ENCODE measurements around the gene PRUNE1. TPM values are rescaled to one million over a fixed set of nuclear protein-coding genes. Genes with fewer than 3 reads are reported as not detected.

PRUNE1 gene
- total RNA-seq, 1 experiment from 2014 or later: 24.5 TPM

DNA sequence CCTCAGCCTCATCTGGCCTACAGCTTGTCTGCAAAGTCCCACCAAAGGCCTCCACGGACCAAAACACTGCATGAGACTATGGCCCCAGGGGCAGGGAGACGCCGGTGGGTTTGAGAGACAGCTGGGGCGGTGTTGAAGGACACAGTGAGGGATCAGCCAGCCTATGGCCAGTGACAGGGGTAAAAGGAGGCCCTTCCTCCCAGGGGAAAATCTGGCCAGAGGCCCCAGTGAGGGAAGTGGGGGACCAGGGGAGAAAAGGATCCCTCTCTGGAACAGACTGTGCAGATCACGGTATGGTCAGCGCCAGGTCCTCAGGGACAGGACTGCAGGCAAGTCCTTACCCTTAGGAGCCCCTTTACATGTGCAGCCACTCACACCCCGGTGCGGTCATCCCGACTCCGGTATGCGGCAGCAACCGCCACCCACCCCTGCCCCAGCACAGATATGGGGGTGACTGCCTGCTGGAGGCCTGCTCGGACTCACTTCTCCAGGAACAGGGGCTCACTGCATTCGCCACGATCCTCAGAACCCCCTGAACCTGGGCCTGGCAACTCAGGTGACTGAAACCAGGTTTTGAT, 34.9 kb upstream of the PRUNE1 start:
- Mint-ChIP-seq H3K36me3 (peaks cover 6% of the 10 kb centered on the region), H3K27ac (peak overlapping the region; percentile 93), H3K27me3 (ENCODE audit: low read depth) (peaks cover 3% of the 10 kb centered on the region; the same call in 1 of the 2 replicates), H3K9me3 (no peaks in the 10 kb centered on the region), H3K4me1 (peaks cover 63% of the 10 kb centered on the region), H3K4me3 (peak overlapping the region; percentile 74)
- ChIA-PET POLR2A (interaction anchor here (0.8 to 1.3 kb wide), 2 partner anchors 276 to 344 kb away, joined by 4 read pairs; partner anchors contain the start of genes ENSA and GOLPH3L), CTCF (interaction anchor here (0.7 to 4.0 kb wide), 6 partner anchors 8 to 51 kb away, joined by 3 to 33 read pairs (median 5); partner anchors contain the start of genes ANXA9 and MINDY1)
- DNase-seq (ENCODE audit: low spot score) (no peak), ATAC-seq (no peak)
- TF ChIP-seq, protein P1, sequence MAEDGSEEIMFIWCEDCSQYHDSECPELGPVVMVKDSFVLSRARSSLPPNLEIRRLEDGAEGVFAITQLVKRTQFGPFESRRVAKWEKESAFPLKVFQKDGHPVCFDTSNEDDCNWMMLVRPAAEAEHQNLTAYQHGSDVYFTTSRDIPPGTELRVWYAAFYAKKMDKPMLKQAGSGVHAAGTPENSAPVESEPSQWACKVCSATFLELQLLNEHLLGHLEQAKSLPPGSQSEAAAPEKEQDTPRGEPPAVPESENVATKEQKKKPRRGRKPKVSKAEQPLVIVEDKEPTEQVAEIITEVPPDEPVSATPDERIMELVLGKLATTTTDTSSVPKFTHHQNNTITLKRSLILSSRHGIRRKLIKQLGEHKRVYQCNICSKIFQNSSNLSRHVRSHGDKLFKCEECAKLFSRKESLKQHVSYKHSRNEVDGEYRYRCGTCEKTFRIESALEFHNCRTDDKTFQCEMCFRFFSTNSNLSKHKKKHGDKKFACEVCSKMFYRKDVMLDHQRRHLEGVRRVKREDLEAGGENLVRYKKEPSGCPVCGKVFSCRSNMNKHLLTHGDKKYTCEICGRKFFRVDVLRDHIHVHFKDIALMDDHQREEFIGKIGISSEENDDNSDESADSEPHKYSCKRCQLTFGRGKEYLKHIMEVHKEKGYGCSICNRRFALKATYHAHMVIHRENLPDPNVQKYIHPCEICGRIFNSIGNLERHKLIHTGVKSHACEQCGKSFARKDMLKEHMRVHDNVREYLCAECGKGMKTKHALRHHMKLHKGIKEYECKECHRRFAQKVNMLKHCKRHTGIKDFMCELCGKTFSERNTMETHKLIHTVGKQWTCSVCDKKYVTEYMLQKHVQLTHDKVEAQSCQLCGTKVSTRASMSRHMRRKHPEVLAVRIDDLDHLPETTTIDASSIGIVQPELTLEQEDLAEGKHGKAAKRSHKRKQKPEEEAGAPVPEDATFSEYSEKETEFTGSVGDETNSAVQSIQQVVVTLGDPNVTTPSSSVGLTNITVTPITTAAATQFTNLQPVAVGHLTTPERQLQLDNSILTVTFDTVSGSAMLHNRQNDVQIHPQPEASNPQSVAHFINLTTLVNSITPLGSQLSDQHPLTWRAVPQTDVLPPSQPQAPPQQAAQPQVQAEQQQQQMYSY (CRISPR knock-in tag; IDR thresholded peaks at IDR 0.05): peak; percentile 16; the same call in 1 of the 2 replicates
- TF ChIP-seq TCF7 (CRISPR knock-in tag; IDR thresholded peaks at IDR 0.05; ENCODE audit: low read depth): no peak

DNA sequence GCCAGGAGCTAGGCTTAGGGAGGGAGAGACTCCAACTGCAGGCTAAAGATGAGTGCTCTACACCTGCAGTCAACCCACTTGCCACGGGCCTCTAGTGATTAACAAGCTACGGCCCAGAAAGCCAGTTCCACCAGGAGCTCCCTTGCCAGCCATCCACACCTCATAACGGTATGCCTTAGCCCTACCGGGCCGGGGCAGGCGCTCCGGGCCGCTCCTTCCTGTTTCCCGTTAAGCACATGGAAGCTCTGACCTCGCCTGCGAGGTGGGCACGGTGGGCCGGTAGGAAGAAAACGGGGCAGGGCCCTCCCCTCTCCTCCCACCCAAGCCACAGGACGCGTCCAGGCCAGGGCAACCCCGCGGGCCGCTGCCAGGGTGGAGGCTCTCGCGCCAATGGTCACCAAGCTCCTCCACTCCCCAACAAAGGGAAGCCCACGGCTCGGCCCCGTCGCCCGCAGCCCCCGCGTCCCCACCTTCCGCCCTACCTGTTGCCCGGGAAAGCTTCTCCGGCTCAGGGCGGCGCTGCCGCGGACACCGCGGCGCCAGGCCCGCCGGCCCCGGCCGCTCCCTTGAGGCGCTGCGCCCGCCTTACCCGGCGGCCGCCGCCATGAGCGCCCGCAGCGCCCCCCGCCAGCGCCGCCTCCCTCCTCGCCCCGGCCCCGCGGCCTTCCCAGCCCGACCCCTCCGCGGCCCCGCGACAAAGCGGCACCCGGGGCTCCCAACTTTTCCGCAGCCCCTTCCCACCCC, 34.2 kb upstream of the PRUNE1 start:
- H3K27ac Mint-ChIP-seq: no peak overlapping the region
- ChIA-PET POLR2A (interaction anchor here (0.8 to 1.3 kb wide), 2 partner anchors 277 to 345 kb away, joined by 4 read pairs; partner anchors contain the start of genes ENSA and GOLPH3L), CTCF (interaction anchor here (0.6 to 4.0 kb wide), 7 partner anchors 8 to 118 kb away, joined by 3 to 33 read pairs (median 5); partner anchors contain the start of genes ANXA9 and MINDY1)
- H3K9me3 Mint-ChIP-seq: no peaks in the 10 kb centered on the region
- peaks cover 64% of the 10 kb centered on the region for H3K4me1 Mint-ChIP-seq
- peak overlapping the region; percentile 74 for H3K4me3 Mint-ChIP-seq
- peaks cover under 1% of the 10 kb centered on the region for H3K36me3 Mint-ChIP-seq
- ATAC-seq (peak; percentile 2; the same call in 1 of the 2 replicates), DNase-seq (ENCODE audit: low spot score) (peak; percentile 39)
- peaks cover 3% of the 10 kb centered on the region; the same call in 1 of the 2 replicates for H3K27me3 Mint-ChIP-seq (ENCODE audit: low read depth)
- TF ChIP-seq ZNF263 (CRISPR knock-in tag; IDR thresholded peaks at IDR 0.05; ENCODE audit: low read depth) (no peak), TP53 (CRISPR knock-in tag; IDR thresholded peaks at IDR 0.05) (no peak), ZNF396 (CRISPR knock-in tag; IDR thresholded peaks at IDR 0.05; ENCODE audit: borderline replicate concordance) (no peak), RELA (CRISPR knock-in tag; IDR thresholded peaks at IDR 0.05; ENCODE audit: borderline replicate concordance) (no peak), ZNF423 (CRISPR knock-in tag; IDR thresholded peaks at IDR 0.05) (no peak), PRRX2 (CRISPR knock-in tag; IDR thresholded peaks at IDR 0.05) (no peak), SOX15 (CRISPR knock-in tag; IDR thresholded peaks at IDR 0.05) (no peak), ZNF138 (CRISPR knock-in tag; conservative IDR thresholded peaks at IDR 0.05) (no peak), RORB (CRISPR knock-in tag; IDR thresholded peaks at IDR 0.05) (no peak), ZNF671 (CRISPR knock-in tag; IDR thresholded peaks at IDR 0.05) (no peak), JUN (CRISPR knock-in tag; IDR thresholded peaks at IDR 0.05) (no peak), KAT7 (CRISPR knock-in tag; IDR thresholded peaks at IDR 0.05; ENCODE audit: borderline replicate concordance) (peak; percentile 14; the same call in 1 of the 2 replicates)
- TF ChIP-seq, protein P2, sequence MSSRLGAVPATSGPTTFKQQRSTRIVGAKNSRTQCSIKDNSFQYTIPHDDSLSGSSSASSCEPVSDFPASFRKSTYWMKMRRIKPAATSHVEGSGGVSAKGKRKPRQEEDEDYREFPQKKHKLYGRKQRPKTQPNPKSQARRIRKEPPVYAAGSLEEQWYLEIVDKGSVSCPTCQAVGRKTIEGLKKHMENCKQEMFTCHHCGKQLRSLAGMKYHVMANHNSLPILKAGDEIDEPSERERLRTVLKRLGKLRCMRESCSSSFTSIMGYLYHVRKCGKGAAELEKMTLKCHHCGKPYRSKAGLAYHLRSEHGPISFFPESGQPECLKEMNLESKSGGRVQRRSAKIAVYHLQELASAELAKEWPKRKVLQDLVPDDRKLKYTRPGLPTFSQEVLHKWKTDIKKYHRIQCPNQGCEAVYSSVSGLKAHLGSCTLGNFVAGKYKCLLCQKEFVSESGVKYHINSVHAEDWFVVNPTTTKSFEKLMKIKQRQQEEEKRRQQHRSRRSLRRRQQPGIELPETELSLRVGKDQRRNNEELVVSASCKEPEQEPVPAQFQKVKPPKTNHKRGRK (CRISPR knock-in tag; IDR thresholded peaks at IDR 0.05; ENCODE audit: borderline replicate concordance): no peak
- TF ChIP-seq, protein P3, sequence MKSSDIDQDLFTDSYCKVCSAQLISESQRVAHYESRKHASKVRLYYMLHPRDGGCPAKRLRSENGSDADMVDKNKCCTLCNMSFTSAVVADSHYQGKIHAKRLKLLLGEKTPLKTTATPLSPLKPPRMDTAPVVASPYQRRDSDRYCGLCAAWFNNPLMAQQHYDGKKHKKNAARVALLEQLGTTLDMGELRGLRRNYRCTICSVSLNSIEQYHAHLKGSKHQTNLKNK (CRISPR knock-in tag; IDR thresholded peaks at IDR 0.05): no peak
- TF ChIP-seq, protein P4, sequence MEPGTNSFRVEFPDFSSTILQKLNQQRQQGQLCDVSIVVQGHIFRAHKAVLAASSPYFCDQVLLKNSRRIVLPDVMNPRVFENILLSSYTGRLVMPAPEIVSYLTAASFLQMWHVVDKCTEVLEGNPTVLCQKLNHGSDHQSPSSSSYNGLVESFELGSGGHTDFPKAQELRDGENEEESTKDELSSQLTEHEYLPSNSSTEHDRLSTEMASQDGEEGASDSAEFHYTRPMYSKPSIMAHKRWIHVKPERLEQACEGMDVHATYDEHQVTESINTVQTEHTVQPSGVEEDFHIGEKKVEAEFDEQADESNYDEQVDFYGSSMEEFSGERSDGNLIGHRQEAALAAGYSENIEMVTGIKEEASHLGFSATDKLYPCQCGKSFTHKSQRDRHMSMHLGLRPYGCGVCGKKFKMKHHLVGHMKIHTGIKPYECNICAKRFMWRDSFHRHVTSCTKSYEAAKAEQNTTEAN (CRISPR knock-in tag; IDR thresholded peaks at IDR 0.05): no peak
- TF ChIP-seq, protein P5, sequence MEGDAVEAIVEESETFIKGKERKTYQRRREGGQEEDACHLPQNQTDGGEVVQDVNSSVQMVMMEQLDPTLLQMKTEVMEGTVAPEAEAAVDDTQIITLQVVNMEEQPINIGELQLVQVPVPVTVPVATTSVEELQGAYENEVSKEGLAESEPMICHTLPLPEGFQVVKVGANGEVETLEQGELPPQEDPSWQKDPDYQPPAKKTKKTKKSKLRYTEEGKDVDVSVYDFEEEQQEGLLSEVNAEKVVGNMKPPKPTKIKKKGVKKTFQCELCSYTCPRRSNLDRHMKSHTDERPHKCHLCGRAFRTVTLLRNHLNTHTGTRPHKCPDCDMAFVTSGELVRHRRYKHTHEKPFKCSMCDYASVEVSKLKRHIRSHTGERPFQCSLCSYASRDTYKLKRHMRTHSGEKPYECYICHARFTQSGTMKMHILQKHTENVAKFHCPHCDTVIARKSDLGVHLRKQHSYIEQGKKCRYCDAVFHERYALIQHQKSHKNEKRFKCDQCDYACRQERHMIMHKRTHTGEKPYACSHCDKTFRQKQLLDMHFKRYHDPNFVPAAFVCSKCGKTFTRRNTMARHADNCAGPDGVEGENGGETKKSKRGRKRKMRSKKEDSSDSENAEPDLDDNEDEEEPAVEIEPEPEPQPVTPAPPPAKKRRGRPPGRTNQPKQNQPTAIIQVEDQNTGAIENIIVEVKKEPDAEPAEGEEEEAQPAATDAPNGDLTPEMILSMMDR (IDR thresholded peaks at IDR 0.05): no peak
- TF ChIP-seq, protein P6, sequence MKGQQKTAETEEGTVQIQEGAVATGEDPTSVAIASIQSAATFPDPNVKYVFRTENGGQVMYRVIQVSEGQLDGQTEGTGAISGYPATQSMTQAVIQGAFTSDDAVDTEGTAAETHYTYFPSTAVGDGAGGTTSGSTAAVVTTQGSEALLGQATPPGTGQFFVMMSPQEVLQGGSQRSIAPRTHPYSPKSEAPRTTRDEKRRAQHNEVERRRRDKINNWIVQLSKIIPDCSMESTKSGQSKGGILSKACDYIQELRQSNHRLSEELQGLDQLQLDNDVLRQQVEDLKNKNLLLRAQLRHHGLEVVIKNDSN (CRISPR knock-in tag; IDR thresholded peaks at IDR 0.05): no peak
- TF ChIP-seq, protein P7, sequence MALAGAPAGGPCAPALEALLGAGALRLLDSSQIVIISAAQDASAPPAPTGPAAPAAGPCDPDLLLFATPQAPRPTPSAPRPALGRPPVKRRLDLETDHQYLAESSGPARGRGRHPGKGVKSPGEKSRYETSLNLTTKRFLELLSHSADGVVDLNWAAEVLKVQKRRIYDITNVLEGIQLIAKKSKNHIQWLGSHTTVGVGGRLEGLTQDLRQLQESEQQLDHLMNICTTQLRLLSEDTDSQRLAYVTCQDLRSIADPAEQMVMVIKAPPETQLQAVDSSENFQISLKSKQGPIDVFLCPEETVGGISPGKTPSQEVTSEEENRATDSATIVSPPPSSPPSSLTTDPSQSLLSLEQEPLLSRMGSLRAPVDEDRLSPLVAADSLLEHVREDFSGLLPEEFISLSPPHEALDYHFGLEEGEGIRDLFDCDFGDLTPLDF (CRISPR knock-in tag; IDR thresholded peaks at IDR 0.05): no peak
- TF ChIP-seq, protein P8, sequence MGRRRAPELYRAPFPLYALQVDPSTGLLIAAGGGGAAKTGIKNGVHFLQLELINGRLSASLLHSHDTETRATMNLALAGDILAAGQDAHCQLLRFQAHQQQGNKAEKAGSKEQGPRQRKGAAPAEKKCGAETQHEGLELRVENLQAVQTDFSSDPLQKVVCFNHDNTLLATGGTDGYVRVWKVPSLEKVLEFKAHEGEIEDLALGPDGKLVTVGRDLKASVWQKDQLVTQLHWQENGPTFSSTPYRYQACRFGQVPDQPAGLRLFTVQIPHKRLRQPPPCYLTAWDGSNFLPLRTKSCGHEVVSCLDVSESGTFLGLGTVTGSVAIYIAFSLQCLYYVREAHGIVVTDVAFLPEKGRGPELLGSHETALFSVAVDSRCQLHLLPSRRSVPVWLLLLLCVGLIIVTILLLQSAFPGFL (CRISPR knock-in tag; IDR thresholded peaks at IDR 0.05; ENCODE audit: borderline replicate concordance): no peak
